NCI-H1105 (cell line): ENCODE data around the gene TASP1.
"Not testable (repeated sequence)": the region's sequence is repeated elsewhere in the genome, so short reads cannot be mapped to it uniquely, and the experiment has no call there.

Source experiments
- DNase-seq: peaks from one replicate; lab custom pipeline; 2025; lab: John Stamatoyannopoulos, UW

TASP1 gene

DNA sequence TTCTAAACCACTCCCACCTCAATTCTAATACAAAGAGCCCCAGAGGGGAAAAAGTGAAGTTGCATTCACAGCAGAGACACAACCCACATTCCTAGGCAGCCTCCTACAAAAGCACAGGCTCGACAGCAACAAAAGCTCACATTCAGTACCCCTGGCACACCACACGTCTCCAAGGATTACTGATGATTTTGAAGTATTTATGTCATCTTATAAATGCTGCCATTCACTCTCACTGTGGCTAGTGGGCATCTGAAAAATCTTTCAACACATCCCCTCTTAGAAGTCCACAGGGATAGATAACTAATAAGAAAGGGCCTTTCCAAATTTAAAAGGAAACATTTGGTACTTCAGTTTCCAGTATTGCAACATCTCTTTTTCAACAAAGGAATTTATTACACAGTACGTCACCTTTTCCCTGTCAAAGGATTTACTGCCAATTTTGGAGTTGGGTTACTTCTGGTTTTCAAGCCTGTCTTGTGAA is 146.7 kb downstream of the TASP1 start:
- DNase-seq, result no peak

DNA sequence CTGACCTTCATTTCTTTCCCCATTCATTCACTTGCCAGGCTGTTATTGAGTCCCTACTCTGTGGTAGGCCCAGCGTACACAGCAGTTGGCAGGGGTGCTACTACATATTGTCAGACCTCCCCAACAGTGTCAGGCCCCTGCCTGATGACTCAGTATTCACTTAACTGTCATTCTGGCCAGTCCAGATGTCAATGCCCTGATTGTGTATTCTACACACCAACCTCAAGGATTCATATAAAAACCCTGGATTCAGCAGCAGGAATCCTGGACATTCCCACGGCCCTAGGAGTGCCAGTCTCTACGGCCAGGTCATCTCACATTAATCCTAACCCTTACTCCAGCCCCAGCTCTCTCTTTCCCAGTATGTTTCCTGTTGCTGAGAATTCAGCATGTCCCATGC is 151.5 kb downstream of the TASP1 start:
- DNase-seq, result no peak

DNA sequence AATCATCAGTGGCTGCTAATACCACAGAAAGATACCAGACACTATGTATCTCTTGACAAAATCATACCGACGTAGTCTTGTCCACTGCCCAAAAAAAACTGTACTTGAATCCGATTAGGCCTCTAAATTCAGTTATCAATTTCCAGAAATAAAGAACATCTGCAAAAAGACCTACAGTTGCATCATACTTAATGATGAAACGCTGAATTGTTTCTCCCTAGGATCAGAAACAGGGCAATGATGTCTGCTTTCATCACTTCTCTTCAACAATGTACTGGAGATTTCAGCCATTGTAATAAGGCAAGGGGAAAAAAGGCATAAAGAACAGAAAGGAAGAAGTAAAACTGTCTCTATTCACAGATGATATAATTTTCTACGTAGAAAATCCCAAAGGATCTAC is 152.0 kb downstream of the TASP1 start:
- no peak for DNase-seq

DNA sequence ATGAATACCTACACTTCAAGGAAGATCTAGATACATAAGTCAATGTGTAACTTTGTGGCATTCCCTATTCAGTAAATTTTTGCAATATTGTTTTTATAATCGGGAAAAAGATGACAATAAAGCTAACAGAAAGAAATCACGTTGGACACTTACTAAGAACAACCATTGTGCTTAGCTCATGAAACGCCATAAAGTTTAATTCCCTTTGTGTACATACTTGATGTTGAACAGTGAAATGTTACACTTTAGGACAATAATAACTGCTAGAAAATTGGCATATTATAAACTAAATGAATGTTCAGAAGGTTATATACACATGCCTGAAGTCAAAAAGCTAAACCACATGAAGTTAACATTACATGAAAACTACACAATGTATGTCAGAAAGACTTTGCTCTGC is 153.2 kb downstream of the TASP1 start:
- DNase-seq, result no peak

DNA sequence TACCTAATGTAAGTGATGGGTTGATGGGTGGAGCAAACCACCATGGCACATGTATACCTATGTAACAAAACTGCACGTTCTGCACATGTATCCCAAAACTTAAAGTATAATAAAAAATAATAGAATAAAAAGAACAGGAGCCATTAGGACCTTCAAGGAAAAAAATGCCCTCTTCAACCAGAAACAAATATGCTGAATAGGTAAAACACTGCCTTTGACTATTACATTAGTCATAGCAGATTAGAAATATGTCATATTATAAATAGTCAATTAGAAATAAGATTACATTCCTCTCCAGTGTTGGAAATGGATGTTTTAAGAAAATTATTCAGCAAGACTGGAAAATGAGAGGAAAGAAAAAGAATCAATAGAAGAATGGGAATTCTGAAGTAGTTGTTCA is 153.7 kb downstream of the TASP1 start:
- not testable (repeated sequence) for DNase-seq

DNA sequence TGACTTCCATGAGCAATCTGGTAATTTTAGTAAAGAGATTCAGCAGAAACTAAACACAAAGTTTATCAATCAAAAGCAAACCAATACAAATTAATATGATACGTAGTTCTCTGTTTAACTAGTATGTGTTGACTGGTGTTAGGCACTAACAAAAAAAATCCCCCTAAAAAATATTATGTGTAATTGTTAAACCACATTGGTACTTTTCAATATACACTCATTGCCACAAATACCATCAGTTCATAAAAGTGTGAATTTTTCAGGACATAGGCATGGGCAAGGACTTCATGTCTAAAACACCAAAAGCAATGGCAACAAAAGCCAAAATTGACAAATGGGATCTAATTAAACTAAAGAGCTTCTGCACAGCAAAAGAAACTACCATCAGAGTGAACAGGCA is 155.3 kb downstream of the TASP1 start:
- not testable (repeated sequence) for DNase-seq

DNA sequence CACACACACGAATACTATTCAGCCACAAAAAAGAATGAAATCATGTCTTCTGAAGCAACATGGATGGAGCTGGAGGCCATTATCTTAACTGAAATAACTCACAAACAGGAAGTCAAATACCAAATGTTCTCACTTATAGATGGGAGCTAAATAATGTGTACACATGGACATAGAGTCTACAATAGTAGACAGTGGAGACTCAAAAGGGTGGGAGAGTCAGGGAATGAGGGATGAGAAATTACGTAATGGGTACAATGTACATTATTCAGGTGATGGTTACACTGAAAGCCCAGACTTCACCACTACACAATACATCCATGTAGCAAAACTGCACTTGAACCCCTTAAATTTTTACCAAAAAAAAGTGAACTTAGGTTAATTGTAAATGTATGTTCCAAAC is 160.4 kb downstream of the TASP1 start:
- DNase-seq, result no peak

DNA sequence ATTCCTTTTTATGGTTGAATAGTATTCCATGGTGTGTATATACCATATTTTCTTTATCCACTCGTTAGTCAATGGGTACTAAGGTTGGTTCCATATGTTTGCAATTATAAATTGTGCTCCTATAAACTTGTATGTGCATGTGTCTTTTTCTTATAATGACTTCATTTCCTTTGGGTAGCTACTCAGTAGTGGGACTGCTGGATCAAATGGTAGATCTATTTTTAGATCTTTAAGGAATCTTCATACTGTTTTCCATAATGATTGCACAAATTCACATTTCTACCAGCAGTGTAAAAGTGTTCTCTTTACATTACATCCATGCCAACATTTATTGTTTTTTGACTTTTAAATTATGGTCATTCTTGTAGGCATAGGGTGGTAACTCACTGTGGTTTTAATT is 164.3 kb downstream of the TASP1 start:
- no peak for DNase-seq

DNA sequence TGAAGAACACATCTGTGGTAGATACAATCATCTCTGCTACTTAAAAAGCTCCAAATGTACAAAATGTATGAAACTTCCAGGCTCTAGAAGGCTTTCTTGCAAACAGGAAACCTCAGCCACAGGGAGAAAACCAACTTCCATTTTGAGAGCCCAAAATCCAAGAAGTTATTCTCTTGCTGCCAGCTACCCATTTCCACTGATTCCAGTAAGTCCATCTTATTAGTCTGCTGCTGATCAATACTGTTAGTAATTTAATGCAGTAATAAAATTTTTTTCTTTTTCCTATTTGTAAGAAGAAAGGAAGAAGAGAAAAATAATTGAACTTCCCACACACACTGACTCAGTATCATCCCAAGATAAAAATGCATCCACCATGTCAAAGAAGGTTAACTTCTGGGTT is 169.5 kb downstream of the TASP1 start:
- no peak for DNase-seq

DNA sequence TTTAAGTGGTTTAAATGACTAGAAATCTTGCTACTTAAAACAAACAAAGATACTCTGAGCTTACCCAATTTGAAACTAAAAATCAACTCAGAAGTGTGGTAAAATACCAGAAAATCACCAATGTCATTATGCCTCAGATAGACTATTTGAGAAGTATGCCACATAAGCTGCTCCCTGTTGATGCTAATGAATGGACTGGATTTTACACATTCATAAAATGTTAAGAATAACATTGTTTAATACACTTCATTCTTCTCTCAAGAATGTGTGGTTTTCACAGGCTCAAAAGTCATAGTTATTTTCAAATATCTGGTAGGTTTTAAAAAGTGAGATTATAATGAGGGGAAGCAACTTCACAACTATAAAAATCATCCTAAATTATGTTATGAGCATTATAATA is 170.6 kb downstream of the TASP1 start:
- no peak for DNase-seq

DNA sequence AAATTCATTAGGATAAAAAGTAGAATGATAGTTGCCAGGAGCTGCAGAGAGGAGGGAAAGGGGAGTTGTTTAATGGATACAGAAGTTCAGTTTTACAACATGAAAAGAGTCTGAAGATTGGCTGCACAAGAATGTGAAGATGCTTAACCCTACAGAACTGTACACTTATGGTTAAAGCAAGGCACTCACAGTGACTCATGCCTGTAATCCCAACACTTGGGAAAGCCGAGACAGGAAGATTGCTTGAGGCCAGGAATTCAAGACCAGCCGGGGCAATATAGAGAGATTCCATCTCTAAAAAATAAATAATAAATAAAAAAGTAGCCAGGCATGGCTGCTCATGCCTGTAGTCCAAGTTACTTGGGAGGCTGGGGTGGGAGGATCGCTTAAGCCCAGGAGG is 174.0 kb downstream of the TASP1 start:
- DNase-seq, result no peak

DNA sequence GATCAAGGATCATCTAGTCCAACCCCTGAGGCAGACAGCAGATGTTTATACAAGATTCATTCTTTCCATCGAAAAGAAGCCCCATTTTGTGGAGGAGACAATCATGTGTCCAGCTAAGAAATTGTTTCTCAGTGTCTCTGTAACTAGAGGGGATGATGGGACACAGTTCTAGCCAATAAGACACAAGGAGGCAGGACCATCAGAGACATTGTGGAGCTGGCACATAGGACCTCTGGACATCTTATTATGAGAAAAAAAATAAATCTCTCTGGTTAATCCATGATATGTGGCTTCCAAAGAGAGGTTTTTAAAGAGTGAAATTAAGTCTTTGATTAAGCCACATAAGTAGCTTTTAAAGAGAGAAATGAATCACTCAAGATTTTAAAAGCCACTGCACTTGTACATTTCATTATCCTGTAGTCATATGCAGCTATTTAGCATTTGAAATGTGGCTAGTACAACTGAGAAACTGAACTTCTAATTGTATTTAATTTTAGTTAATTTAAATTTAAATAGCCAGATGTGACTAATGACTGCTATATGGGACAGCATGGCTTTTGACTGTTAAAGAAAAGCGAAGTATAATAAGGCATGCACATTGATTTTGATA is 176.8 kb downstream of the TASP1 start:
- DNase-seq, result no peak

DNA sequence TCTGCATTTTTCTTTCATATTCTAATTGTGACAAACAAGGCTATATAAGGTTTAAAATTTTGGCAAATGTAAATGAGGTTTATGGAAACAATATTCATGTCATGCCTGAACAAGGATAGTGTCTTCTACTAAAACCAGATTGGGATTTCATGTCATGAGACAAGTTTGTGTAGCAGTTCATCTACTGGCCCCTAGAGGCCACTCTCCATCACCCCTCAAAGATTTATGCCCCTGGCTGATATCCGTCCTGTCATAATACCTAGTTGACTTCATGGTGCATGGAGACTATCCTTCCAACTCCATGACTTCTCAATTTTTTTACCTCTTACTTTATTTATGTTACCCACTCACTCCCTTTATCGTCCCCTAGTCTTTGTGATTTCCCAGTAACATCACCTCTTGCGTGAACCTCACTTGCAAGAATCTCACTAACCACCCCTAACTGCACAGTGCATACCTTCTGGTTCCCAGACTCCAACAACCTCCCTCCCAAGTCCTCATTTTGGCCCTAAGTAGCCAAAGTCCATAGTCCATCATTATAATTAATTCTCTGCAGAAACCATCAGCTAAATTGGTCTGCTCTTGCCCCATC is 179.8 kb downstream of the TASP1 start:
- peak; percentile 7 for DNase-seq

DNA sequence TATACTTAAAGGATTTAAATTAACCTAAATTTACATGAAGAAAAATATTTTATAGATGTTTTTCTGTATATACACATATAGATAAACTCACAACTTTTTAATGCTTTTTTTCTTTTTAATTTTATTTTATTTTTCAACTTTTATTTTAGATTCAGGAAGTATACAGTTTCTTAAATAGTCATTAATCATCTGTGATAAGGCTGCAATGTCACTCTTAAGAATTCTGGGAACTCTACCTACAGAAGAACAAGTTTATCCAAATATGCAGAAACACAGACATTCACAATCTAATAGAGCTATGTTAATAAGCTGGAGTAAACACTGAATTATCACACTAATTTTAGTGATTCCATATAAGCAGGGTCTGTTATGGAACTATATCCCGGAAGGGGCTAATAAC is 181.2 kb downstream of the TASP1 start:
- no peak for DNase-seq

DNA sequence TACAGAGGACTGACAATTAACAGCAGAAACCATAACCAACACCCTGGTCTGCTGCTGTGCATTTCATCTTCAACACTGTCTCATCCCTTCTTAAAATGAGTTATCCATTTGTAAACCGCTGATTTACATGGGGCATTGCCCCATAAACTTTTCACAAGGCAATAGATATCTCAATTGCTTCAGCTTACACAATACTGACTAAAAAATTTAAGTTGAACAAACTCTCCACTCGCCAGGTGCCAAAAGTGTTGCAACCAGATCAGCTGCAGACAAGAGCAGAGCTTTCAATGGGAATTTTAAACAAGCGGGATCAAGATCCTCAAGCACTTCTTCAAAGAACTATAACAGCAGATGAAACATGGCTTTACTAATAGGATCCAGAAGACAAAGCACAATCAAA is 183.0 kb downstream of the TASP1 start:
- DNase-seq, result no peak

DNA sequence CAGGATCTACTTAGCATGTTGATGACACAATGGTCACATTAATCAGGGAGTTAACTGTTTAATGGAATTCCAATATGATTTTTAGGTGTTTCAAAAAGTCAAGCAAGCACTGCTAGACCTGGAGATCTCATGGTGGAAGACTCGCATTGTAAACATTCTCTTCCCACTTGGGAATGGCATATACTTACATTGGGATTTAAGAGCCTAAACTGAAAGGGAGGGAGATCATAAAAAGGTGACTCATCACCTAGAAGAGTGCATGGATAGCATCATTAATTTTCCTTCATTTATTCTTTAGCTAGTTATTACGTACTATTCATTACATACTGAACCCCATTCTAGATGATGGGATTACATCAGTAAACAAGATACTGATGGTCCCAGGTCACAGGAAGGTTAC is 185.4 kb downstream of the TASP1 start:
- DNase-seq, result no peak

DNA sequence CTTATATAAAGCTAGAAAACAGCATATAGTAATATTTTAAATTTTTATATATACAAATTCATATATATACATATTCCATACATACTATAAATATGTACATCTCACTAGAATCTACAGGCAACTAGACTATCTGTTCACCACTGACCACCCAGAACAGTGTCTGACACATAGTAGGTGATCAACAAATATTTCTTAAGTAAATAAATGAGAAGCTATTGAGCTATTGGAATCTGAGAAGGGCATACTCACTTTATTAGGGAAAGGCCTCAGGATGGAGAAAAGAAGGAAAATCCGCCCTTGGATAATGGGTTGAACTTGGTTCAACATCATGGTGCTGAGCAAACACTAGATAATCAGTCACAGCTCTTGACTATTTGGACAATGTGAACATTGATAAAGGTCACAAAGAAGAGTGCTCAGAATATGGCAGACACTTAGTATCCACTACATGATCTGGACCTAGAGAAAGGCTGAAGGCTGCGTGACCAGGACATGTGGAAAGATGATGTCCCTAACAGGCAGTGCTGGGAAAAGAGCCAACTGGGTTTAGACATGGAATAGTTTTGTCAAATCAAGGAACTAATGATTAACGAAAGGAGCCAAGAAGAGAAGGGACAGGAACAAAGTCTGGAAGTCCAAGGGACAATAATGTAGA is 186.1 kb downstream of the TASP1 start:
- no peak for DNase-seq

DNA sequence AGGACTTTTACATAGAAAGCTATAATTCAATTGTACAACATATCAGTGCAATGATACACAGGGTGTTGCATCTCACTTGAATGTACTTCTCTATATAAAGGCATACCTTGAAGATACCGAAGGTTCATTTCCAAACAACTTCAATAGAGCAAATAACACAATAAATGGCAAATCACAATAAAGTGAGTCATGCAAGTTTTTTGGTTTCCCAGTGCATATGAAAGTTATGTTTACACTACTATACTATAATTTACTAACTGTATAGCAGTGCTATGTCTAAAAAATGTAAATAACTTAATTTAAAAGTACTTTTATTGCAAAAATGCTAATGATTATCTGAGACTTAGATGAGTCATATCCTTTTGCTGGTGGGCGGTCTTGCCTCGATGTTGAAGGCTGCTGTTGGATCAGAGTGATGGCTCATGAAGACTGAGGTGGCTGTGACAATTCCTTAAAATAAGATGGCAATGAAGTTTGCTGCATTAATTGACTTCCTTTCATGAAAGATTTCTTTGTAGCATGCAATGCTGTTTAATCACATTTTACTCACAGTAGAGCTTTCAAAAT is 188.8 kb downstream of the TASP1 start:
- no peak for DNase-seq

DNA sequence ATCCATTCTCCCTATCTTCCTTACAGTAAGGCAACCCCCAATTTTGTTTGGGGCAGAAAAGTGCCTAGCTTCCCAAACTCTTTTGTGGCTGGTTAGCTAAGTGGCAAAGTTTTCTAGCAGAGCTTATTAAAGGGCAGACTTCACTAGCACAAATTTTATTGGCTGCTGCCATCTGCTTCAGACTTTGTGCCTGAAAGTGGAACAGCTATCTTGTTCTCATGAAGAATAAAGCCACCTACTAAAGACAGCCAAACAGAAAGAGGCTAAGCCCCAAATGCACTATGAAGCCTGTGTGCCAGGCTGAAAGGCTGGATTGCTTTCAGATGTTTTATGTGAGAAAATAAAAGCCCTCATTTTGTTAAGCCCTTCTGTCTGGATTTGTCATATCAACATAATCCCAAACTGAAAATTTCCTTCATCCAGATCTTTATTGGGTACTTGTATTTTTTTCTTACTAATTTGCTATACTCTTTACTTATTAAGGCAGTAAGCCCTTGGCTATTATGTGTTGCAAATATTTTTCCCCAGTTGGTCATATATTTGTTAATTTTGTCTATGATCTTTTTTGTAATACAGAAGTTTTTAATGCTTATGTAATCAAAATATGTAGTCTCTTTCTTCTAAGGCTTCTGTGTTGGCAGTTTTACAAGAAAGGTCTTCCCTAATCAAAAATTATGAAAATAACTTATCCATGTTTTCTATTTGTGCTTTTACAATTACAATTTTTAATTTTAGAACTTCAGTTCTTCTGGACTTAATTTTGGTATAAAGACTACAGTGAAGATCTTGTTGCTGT is 191.1 kb downstream of the TASP1 start:
- DNase-seq, result no peak

DNA sequence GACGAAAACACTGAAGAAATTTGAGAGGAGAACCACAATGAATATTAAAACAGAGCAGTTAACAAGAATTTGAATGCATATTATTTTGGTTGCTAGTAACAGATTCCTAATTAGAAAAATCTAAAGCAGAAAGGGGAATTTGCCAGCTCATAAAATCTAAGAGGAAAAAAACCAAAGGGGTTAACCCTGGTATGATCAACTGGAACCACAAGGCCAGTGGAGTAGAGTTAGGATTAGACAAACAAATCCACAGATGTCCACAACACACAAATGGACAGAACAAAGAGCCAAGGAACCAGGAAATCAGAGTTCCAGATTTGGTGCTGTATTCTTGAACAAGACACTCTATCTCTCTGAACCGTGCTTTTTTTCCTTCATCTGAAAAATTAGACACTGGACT is 195.0 kb downstream of the TASP1 start:
- no peak for DNase-seq

DNA sequence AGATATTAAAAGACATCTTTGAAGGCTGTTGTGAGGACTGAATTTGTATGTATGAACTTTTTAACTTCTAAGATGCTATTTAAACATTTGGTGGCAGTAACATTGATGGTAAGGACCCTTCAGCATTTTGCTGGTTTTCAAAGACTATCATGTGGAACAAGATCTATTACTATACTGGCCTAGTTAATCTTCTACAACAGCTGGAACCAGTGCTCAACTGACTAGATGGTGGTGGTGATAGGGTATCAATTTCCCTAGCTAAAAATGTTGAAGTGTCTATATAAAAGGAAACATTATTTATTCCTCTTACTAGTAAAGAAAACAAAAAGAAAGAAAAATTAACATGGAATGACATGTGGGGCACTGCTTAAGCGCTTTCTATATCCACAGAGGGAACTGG is 195.7 kb downstream of the TASP1 start:
- no peak for DNase-seq

DNA sequence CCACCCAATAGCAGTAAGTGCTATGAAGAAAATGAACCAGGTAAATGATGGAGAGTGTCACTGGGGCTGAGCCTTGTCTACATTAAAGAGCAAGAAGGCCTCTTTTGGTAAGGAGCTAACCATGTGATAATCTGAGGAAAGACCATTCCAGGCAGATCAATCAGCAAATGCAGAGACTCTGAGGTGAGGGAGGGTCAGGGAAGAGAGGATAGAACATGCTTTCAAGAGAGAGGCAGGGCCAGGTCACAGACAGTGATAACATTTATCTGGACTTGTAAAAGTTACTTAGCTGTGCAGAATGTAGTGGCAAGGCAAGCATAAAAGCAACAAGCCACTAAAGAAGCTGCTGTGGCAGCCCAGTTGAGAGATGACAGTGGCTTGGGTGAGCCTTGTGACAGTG is 197.3 kb downstream of the TASP1 start:
- DNase-seq, result no peak

DNA sequence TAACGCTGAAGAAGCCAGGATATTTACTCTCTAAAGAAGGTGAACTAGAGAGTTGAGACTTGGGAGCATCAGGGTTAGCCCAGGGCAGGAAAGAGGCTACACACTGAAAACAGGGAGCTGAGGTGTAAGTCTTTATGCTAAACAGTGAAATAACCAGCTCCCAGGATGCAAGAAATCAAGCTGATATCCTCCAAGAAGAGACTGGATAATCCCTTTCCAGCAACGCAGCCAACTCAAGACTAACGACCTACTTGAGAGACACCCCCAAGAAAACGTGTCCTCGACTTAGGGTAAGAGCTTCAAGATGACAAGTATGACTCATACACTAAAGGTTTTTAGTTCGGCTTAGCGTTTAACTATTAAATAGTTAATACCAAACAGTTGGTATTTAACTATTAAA is 202.2 kb downstream of the TASP1 start:
- no peak for DNase-seq
